HT1080 (cell line): Measurements from ENCODE around the gene TNFSF9. TPM values are rescaled to one million over a fixed set of nuclear protein-coding genes. Genes with fewer than 3 reads are reported as not detected.
"Not testable (repeated sequence)": the region's sequence is repeated elsewhere in the genome, so short reads cannot be mapped to it uniquely, and the experiment has no call there.

ENCODE experiments used
- DNase-seq: peaks from one replicate; pipeline ENCODE4 v3.0.0-alpha.2; 2015; ENCODE audit warnings: low read depth
- total RNA-seq: library from RNA; depleted of rRNA; stranded (reverse); fragments of >200 nt; shearing (Covaris generic); gene quantifications from 2 replicates; pipeline ENCODE4 v1.2.3, GENCODE V29; 2014

Gene TNFSF9
- total RNA-seq, 1 experiment from 2014 or later: 45.9 TPM

DNA sequence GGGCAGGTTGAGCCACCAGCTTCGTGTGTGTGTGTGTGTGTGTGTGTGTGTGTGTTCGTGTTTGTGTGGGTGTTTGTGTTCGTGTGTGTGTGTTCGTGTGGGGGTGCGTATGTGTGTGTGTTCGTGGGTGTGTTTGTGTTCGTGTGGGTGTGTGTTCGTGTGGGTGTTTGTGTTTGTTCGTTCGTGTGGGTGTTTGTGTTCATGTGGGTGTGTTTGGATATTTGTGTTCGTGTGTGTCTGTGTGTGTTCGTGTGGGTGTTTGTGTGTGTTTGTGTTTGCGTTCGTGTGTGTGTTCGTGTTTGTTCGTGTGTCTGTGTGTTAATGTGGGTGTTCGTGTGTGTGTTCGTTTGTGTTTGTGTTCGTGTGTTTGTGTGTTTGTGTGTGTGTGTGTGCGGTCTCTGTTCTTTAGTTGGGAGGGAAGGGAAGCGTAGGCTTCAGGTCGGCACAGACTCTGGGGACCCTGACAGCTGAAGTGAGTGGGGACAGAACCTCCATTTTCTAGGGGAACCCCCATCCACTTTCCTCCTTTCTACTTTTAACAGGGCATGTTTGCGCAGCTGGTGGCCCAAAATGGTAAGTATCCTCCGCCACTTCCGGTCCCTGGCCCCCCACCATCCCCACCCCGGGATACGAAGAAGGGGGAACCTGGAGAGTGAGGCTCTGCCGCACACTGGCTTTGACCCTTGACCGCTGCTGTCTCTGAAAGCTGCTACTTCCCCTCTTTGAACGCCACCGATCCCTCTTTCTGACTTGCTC is 1.6 kb downstream of the TNFSF9 start:
- DNase-seq: no peak

DNA sequence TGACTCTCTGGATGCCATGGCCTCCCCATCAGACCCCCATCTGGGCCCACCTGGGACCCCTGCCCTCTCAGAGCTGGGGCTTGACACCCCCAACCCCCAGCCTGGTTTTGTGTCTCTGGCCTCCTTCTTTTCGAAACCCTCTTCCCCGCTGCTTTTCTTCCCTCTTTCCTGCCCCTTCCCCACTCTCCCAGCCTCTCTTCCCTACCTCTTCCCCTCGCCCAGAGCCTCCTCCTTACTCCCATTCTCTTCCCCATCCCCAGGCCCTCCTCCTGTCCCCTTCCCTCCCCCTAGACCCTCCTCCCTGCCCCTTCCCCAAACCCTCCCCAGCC is 2.1 kb downstream of the TNFSF9 start:
- DNase-seq: no peak

- no peak for DNase-seq
Measured at GRCh38 chr19:6533746-6534418, 3.1 kb downstream of the TNFSF9 start.

DNA sequence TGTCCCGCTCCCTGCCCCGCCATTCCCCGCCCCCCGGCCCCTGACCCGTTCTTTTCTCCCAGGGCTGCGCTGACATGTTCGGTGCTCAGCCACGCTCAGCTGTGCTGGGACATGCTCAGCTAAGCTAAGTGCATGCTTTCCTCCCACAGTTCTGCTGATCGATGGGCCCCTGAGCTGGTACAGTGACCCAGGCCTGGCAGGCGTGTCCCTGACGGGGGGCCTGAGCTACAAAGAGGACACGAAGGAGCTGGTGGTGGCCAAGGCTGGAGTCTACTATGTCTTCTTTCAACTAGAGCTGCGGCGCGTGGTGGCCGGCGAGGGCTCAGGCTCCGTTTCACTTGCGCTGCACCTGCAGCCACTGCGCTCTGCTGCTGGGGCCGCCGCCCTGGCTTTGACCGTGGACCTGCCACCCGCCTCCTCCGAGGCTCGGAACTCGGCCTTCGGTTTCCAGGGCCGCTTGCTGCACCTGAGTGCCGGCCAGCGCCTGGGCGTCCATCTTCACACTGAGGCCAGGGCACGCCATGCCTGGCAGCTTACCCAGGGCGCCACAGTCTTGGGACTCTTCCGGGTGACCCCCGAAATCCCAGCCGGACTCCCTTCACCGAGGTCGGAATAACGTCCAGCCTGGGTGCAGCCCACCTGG is 3.7 kb downstream of the TNFSF9 start:
- no peak for DNase-seq

- no peak for DNase-seq
Measured at GRCh38 chr19:6535558-6536137, 4.8 kb downstream of the TNFSF9 start.

DNA sequence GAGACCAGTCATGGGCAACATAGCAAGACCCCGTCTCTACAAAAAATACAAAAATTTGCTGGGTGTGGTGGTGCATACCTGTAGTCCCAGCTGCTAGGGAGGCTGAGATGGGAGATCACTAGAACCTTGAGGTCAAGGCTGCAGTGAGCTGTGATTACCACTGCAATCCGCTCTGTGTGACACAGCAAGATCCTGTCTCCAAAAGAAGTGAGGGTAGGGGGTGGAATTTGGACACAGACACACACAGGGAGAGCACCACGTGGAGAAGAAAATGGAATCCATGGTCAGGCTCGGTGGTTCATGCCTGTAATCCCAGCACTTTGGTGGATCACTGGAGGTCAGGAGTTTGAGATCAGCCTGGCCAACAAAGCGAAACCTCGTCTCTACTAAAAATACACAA is 8.7 kb downstream of the TNFSF9 start:
- DNase-seq: no peak

GRCh38 chr19:6540918-6541689 is 10.3 kb downstream of the TNFSF9 start:
- DNase-seq: peak; percentile 19

- no peak for DNase-seq
Measured at GRCh38 chr19:6543866-6544347, 13.1 kb downstream of the TNFSF9 start.

- not testable (repeated sequence) for DNase-seq
Measured at GRCh38 chr19:6550679-6551078, 19.9 kb downstream of the TNFSF9 start.

DNA sequence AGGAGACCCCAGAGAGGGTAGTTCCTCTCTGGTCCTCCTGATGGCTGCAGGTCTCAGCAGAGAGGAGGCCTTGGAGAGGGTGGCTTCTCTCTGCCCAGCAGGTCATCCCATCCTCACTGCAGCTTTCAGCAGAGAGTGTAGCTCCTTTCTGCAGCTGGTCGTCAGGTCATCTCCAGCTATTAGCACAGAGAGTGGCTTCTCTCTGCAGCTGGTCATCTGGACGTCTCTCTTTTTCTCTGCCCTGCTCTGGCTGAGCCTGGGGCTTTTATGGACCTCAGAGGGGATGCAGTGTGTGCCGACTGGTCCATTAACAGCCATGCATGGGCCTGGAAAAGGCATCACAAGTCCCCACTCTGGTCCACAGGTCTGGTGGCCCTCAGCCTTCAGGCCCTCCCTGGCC is 20.3 kb downstream of the TNFSF9 start:
- DNase-seq: no peak

DNA sequence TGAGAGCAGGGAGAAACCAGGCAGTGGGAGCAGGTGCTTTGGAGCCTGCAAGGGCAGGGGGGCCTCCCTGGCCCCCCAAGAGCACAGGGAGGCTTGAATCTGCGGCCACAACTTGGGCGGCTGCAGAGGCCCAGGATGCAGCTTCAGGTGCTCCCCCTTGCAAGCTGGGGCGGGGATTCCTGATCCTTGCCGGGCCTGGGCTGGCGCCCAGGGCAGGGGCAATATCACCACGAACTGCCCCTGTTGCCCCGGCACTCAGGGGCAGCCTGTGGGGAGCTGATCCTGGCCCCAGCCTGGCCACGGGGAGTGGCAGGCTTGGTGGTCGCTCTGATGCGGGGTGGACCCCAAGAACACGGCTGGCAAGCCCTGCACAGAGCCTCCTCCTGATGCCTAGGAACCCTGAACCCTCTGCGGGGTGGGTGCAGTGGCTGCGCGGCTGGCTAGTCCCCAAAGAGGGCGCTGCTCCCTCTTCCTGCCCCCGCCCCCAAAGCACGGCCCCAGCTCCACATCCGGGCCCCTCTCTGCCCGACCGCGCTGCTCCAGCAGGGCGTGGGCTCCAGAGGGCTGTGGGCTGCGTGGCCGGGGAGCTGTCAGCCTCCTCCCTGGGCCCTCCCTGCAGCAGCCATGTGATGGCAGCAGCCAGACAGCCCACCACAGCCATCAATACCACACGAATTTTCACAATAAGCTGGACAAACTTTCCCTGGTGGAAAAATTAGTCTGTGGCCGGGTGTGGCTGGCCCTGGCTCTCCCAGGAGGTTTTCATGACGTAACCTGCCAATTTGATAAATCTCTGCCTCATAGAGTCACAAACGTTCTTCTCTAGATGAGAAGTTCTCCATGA is 21.0 kb downstream of the TNFSF9 start:
- DNase-seq: no peak

GRCh38 chr19:6556043-6556449 is 25.2 kb downstream of the TNFSF9 start:
- no peak for DNase-seq

DNA sequence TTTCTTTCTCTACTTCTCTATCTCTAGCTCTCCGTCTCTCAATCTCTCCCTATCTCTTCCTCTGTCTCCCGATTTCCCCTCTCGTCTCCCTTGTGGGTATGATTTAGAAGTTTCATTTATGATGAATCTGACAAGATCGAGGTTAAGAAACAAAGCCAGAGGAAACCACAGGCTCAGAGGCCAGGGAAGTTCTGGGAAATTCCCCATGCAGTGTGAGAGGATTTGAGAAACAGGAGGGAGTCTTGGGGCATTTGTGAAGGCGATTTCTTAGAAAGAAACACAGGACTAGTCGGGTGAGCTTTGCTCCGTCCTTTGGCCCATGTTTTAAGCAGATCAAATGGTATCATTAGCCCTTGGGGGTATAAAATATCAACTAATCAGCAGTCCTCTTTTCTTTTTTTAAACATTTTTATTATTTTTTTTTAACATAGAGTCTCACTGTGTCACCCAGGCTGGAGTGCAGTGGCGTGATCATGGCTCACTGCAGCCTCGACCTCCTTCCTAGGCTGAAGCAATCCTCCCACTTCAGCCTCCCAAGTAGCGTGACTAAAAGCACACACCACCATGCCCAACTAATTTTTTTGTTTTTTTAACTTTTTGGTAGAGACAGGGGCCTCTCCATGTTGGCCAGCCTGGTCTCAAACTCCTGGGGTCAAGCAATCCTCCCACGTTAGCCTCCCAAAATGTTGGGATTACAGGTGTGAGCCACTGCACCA is 25.8 kb downstream of the TNFSF9 start:
- peak; percentile 36 for DNase-seq

- not testable (repeated sequence) for DNase-seq
Measured at GRCh38 chr19:6562437-6562836, 31.6 kb downstream of the TNFSF9 start.

DNA sequence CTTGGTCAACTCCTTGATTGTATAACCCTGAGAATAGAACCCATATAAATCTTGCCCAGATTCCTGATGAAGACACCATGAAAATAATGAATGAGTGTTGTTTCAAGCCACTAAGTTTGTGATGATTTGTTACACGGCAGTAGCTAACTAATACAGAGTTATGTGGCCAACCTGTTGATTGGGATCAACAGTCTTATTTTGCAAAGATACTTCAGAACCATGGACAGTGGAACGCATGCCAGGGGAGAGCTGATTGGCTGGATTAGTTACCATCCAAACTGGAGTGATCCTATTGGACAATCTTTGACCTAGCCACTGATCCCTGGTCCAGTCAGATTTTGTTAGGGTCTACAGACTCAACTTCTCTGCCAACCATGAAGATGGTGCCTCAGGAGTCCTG is 33.6 kb downstream of the TNFSF9 start:
- peak; percentile 24 for DNase-seq

- not testable (repeated sequence) for DNase-seq
Measured at GRCh38 chr19:6566727-6567126, 35.9 kb downstream of the TNFSF9 start.

GRCh38 chr19:6568010-6568526 is 37.2 kb downstream of the TNFSF9 start:
- no peak for DNase-seq

GRCh38 chr19:6568816-6569215 is 38.0 kb downstream of the TNFSF9 start:
- DNase-seq: no peak

- no peak for DNase-seq
Measured at GRCh38 chr19:6570764-6571163, 39.9 kb downstream of the TNFSF9 start.
